ENCODE data around the gene UBE2O. TPM values are rescaled to one million over a fixed set of nuclear protein-coding genes. Genes with fewer than 3 reads are reported as not detected.

The UBE2O gene
- total RNA-seq, 4 donors from 2014 or later: 20.5 to 75.1 (median 31.6) TPM

- Histone ChIP-seq H3K36me3 (peaks cover 0 to 11% (median 0%) of the 10 kb centered on the region in 3 donors), H3K4me3 (no peak overlapping the region), H3K27me3 (no peaks in the 10 kb centered on the region), H3K27ac (peak overlapping the region in 1 of 4 donors; percentile 38), H3K4me1 (peaks cover 0 to 9% (median 0%) of the 10 kb centered on the region in 4 donors), H3K9me3 (no peaks in the 10 kb centered on the region)
- TF ChIP-seq POLR2A (IDR thresholded peaks at IDR 0.05): no peak
- TF ChIP-seq CTCF (IDR thresholded peaks at IDR 0.05): no peak
- DNase-seq: no peak
Observed at GRCh38 chr17:76468634-76469010, 15.7 kb upstream of the UBE2O start.

- TF ChIP-seq POLR2A (IDR thresholded peaks at IDR 0.05) (no peak), CTCF (IDR thresholded peaks at IDR 0.05) (no peak)
- Histone ChIP-seq H3K27ac (peak overlapping the region in 1 of 4 donors; percentile 38), H3K27me3 (no peaks in the 10 kb centered on the region), H3K9me3 (no peaks in the 10 kb centered on the region), H3K4me3 (no peak overlapping the region), H3K4me1 (peaks cover 0 to 9% (median 0%) of the 10 kb centered on the region in 4 donors), H3K36me3 (peaks cover 0 to 11% (median 0%) of the 10 kb centered on the region in 3 donors)
- DNase-seq: no peak
Observed at GRCh38 chr17:76467809-76468633, 15.1 kb upstream of the UBE2O start.

GRCh38 chr17:76467366-76467765 lies 14.4 kb upstream of the UBE2O start, which contains the start of gene AANAT:
Gene AANAT, plus strand, starts transcription at chr17:76467603. Its CDS starts 1,144 bp downstream, at chr17:76468747.
- Histone ChIP-seq H3K36me3 (peaks cover 0 to 6% (median 0%) of the 10 kb centered on the region in 3 donors), H3K4me1 (peaks cover 0 to 9% (median 0%) of the 10 kb centered on the region in 4 donors), H3K27ac (peak within 1 kb of the TSS in 1 of 4 donors; percentile 56), H3K4me3 (no peak within 1 kb of the TSS), H3K27me3 (no peaks in the 10 kb centered on the region), H3K9me3 (no peaks in the 10 kb centered on the region)
- DNase-seq: no peak
- TF ChIP-seq POLR2A (IDR thresholded peaks at IDR 0.05): no peak
- TF ChIP-seq CTCF (IDR thresholded peaks at IDR 0.05): no peak

GRCh38 chr17:76466775-76467130 lies 13.8 kb upstream of the UBE2O start:
- no peak for DNase-seq
- TF ChIP-seq CTCF (IDR thresholded peaks at IDR 0.05) (no peak), POLR2A (IDR thresholded peaks at IDR 0.05) (no peak)
- peaks cover 0 to 4% (median 0%) of the 10 kb centered on the region in 3 donors for H3K36me3 ChIP-seq

GRCh38 chr17:76462556-76463290 lies 9.8 kb upstream of the UBE2O start:
- H3K27ac ChIP-seq: no peak overlapping the region
- no peaks in the 10 kb centered on the region for H3K27me3 ChIP-seq
- H3K4me1 ChIP-seq: peaks cover 0 to 9% (median 0%) of the 10 kb centered on the region in 4 donors
- no peak for DNase-seq
- no peaks in the 10 kb centered on the region for H3K36me3 ChIP-seq
- no peak for TF ChIP-seq CTCF (IDR thresholded peaks at IDR 0.05)
- no peak for TF ChIP-seq POLR2A (IDR thresholded peaks at IDR 0.05)
- no peak overlapping the region for H3K4me3 ChIP-seq
- no peaks in the 10 kb centered on the region for H3K9me3 ChIP-seq

More at GRCh38 chr17:76466775-76467130, 13.8 kb upstream of the UBE2O start:
- no peak overlapping the region for H3K27ac ChIP-seq
- no peaks in the 10 kb centered on the region for H3K9me3 ChIP-seq
- no peaks in the 10 kb centered on the region for H3K27me3 ChIP-seq
- H3K4me1 ChIP-seq: peaks cover 0 to 9% (median 0%) of the 10 kb centered on the region in 4 donors
- no peak overlapping the region for H3K4me3 ChIP-seq

Measured in Peyer's patch (tissue), 4 donors.